Stomach smooth muscle (tissue), 2 donors: ENCODE data around the gene PYM1.
A peak's percentile ranks its signal among the peaks of the same experiment; 100 is the strongest.

Source experiments
- H3K27ac ChIP-seq: one replicate; pipeline ENCODE4 v1.7.0; 2013; ENCODE audit warnings: mild to moderate bottlenecking, low read length, inconsistent platforms
- H3K27me3 ChIP-seq, 2 donors: one replicate each; pipeline ENCODE4 v1.7.0; 2013; ENCODE audit warnings: low read length in 2 of 2; ENCODE audit not compliant: insufficient read depth in 2 of 2, control insufficient read depth in 1 of 2
- H3K36me3 ChIP-seq, 2 donors: one replicate each; pipeline ENCODE4 v1.7.0; 2013; ENCODE audit warnings: low read length in 2 of 2; ENCODE audit not compliant: control insufficient read depth in 2 of 2, insufficient read depth in 2 of 2
- H3K4me1 ChIP-seq: one replicate; pipeline ENCODE4 v1.7.0; 2013; ENCODE audit warnings: low read length; ENCODE audit not compliant: control insufficient read depth, insufficient read depth
- H3K4me3 ChIP-seq, 2 donors: one replicate each; pipeline ENCODE4 v1.7.0; 2013; ENCODE audit warnings: low read length in 2 of 2
- H3K9ac ChIP-seq, 2 donors: one replicate each; pipeline ENCODE4 v1.7.0; 2013; ENCODE audit warnings: low read length in 2 of 2, mild to moderate bottlenecking in 1 of 2
- H3K9me3 ChIP-seq, 2 donors: one replicate each; pipeline ENCODE4 v1.7.0; 2013; ENCODE audit warnings: low read length in 2 of 2; ENCODE audit not compliant: control insufficient read depth in 2 of 2
- donor health status: healthy.
- donor health status: Pancreatic carcinoma.

PYM1 gene

GRCh38 chr12:55927588-55928502 is at the start of gene PYM1:
Gene PYM1, minus strand, starts transcription at chr12:55927894. Its CDS starts 133 bp downstream, at chr12:55927761.
- Histone ChIP-seq H3K36me3 (no peaks in the 10 kb centered on the region), H3K27me3 (no peaks in the 10 kb centered on the region), H3K9ac (peak within 1 kb of the TSS; percentile 98 to 99), H3K4me1 (peaks cover 41% of the 10 kb centered on the region), H3K4me3 (peak within 1 kb of the TSS; percentile 97 to 99), H3K27ac (peak within 1 kb of the TSS; percentile 98), H3K9me3 (no peaks in the 10 kb centered on the region)

- Histone ChIP-seq H3K27ac (peak overlapping the region; percentile 94), H3K36me3 (peaks cover 0 to 4% of the 10 kb centered on the region in 2 donors), H3K9ac (peak overlapping the region; percentile 94 to 98), H3K4me1 (peaks cover 15% of the 10 kb centered on the region), H3K27me3 (no peaks in the 10 kb centered on the region), H3K9me3 (no peaks in the 10 kb centered on the region), H3K4me3 (peak overlapping the region; percentile 77 to 90)
Observed at GRCh38 chr12:55974308-55974730, 46.6 kb upstream of the PYM1 start.

GRCh38 chr12:55973599-55974307 is 46.1 kb upstream of the PYM1 start, which contains the start of gene RAB5B:
Gene RAB5B, plus strand, starts transcription at chr12:55974078. Its CDS starts 12,883 bp downstream, at chr12:55986961.
- Histone ChIP-seq H3K27ac (peak within 1 kb of the TSS; percentile 94), H3K4me1 (peaks cover 15% of the 10 kb centered on the region), H3K4me3 (peak within 1 kb of the TSS; percentile 77 to 90), H3K9ac (peak within 1 kb of the TSS; percentile 94 to 98), H3K27me3 (no peaks in the 10 kb centered on the region), H3K9me3 (no peaks in the 10 kb centered on the region), H3K36me3 (peaks cover 0 to 4% of the 10 kb centered on the region in 2 donors)

DNA sequence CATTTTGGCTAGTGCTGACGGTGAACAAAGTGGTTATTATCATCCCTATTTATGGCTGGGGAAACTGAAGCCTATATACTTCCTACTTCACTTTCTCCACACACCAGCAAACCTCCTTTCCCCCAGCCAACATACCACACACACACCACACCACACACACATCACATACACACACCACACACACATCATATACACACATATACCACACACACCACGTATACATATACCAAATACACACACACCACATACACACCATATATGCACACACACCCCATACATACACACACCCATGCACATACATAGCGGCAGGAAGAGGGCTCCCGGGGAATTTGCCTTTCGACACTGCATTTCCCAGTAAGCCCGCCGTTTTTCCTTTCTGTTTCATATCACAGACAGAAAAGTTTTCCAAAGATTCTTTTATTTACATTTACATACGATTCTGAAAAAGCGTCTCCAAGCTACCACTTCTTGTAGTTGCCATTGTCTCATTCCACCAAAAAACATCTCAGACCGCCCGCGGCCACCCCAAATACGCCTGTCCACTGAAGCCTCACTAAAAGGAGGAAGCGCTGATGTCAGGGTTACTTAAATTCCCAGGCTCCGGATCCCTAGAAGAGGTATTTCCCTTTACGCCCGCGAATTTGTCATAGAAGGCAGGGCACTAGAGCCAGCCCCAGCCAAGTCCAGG is 45.4 kb upstream of the PYM1 start:
- H3K27me3 ChIP-seq: no peaks in the 10 kb centered on the region
- peaks cover 15% of the 10 kb centered on the region for H3K4me1 ChIP-seq
- H3K4me3 ChIP-seq: peak overlapping the region; percentile 76 to 90
- H3K27ac ChIP-seq: peak overlapping the region; percentile 90
- H3K9ac ChIP-seq: peak overlapping the region; percentile 71 to 86
- no peaks in the 10 kb centered on the region for H3K9me3 ChIP-seq
- peaks cover 0 to 2% of the 10 kb centered on the region in 2 donors for H3K36me3 ChIP-seq

DNA sequence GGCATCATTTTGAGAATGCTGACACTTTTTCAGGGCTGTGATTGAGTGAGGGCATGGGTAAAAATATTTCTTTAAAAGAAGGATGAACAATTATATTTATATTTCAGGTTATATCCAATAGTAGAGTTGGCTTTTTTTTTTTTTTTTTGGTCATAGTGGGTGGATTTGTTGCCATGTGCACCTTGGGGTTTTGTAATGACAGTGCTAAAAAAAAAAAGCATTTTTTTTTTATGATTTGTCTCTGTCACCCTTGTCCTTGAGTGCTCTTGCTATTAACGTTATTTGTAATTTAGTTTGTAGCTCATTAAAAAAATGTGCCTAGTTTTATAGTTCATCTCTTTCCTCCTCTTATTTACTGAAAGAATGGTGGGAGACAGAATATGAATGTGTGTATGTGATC is 44.8 kb upstream of the PYM1 start:
- H3K4me1 ChIP-seq: peaks cover 18% of the 10 kb centered on the region
- H3K9ac ChIP-seq: peak overlapping the region; percentile 71 to 86
- H3K36me3 ChIP-seq: peaks cover 0 to 2% of the 10 kb centered on the region in 2 donors
- H3K27ac ChIP-seq: peak overlapping the region; percentile 90
- no peaks in the 10 kb centered on the region for H3K9me3 ChIP-seq
- H3K4me3 ChIP-seq: peak overlapping the region; percentile 76 to 90
- no peaks in the 10 kb centered on the region for H3K27me3 ChIP-seq

DNA sequence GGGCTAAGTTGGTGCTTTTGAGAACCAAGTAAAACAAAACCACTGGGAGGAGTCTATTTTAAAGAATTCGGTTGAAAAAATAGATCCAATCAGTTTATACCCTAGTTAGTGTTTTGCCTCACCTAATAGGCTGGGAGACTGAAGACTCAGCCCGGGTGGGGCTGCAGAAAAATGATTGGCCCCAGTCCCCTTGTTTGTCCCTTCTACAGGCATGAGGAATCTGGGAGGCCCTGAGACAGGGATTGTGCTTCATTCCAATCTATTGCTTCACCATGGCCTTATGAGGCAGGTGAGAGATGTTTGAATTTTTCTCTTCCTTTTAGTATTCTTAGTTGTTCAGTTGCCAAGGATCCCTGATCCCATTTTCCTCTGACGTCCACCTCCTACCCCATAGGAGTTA is 44.3 kb upstream of the PYM1 start:
- Histone ChIP-seq H3K4me3 (peak overlapping the region in 1 of 2 donors; percentile 30), H3K4me1 (peaks cover 22% of the 10 kb centered on the region), H3K9ac (peak overlapping the region in 1 of 2 donors; percentile 71), H3K27me3 (no peaks in the 10 kb centered on the region), H3K9me3 (no peaks in the 10 kb centered on the region), H3K36me3 (peaks cover 0 to 2% of the 10 kb centered on the region in 2 donors), H3K27ac (peak overlapping the region; percentile 90)

DNA sequence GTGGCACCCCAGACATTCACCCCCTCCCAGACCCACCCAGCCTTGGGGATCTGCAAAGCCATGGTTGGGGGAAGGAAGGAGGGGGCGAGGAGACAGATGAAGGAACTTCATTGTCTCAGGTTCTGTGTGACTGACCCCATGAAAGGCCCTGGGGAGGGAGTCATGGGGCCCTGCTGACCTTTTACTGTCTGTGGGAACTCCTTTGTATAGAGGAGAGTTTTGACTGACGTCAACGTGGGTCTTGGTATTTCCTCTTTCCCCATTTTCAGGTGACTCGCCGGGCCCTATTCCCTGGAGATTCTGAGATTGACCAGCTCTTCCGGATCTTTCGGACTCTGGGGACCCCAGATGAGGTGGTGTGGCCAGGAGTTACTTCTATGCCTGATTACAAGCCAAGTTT is 43.1 kb upstream of the PYM1 start:
- Histone ChIP-seq H3K36me3 (peaks cover 0 to 2% of the 10 kb centered on the region in 2 donors), H3K4me1 (peaks cover 26% of the 10 kb centered on the region), H3K4me3 (no peak overlapping the region), H3K9me3 (no peaks in the 10 kb centered on the region), H3K9ac (no peak overlapping the region), H3K27ac (no peak overlapping the region), H3K27me3 (no peaks in the 10 kb centered on the region)

GRCh38 chr12:55969356-55969755 is 41.7 kb upstream of the PYM1 start:
- H3K9me3 ChIP-seq: no peaks in the 10 kb centered on the region
- H3K27me3 ChIP-seq: no peaks in the 10 kb centered on the region
- H3K4me1 ChIP-seq: peaks cover 18% of the 10 kb centered on the region
- no peak overlapping the region for H3K4me3 ChIP-seq
- H3K27ac ChIP-seq: no peak overlapping the region
- H3K36me3 ChIP-seq: peaks cover 0 to 2% of the 10 kb centered on the region in 2 donors
- H3K9ac ChIP-seq: no peak overlapping the region

DNA sequence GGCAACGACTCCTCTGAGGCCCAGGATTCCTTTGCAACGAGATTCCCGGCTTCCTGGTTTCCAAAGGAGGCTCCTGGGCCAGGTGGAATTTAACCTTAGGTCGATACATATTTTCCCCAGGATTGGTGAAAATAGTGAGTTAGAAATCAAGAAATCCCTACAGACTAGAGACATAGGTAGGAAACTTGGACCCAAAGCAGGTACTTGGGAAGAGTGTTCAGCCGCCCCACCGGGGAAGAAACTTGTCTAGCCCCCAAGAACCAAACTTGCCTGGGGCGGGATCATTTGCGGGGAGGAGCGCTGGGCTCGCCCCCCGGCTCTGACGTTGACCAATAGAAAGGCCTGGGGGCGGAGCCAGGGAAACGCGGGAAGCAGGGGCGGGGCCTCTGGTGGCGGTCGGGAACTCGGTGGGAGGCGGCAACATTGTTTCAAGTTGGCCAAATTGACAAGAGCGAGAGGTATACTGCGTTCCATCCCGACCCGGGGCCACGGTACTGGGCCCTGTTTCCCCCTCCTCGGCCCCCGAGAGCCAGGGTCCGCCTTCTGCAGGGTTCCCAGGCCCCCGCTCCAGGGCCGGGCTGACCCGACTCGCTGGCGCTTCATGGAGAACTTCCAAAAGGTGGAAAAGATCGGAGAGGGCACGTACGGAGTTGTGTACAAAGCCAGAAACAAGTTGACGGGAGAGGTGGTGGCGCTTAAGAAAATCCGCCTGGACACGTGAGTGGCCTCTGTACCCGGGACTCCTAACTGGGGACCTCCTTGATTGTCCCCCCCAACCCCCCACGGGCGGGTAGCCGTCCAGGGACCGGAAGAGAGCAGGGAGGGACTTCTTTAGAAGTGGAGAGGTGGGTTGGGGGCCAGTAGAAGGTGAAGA is 39.0 kb upstream of the PYM1 start, which contains the start of gene CDK2:
Gene CDK2 (plus strand): TSS at position 423 of the 874 bp plus-strand sequence. CDS start 179 bp downstream, at position 602.
- peaks cover 0 to 2% of the 10 kb centered on the region in 2 donors for H3K36me3 ChIP-seq
- H3K9ac ChIP-seq: peak within 1 kb of the TSS; percentile 83 to 92
- H3K4me1 ChIP-seq: peaks cover 18% of the 10 kb centered on the region
- peak within 1 kb of the TSS; percentile 64 for H3K27ac ChIP-seq
- peak within 1 kb of the TSS; percentile 90 to 96 for H3K4me3 ChIP-seq
- no peaks in the 10 kb centered on the region for H3K27me3 ChIP-seq
- H3K9me3 ChIP-seq: no peaks in the 10 kb centered on the region
